CD14-positive monocyte (primary cell): ENCODE data around the gene SLC3A2. TPM values are rescaled to one million over a fixed set of nuclear protein-coding genes. Genes with fewer than 3 reads are reported as not detected.
A peak's percentile ranks its signal among the peaks of the same experiment; 100 is the strongest.

ENCODE experiments used
- DNase-seq, 3 donors: peaks; one replicate each; pipeline ENCODE4 v3.0.0-alpha.2; 2011 to 2022
- H2AFZ ChIP-seq: 2 replicates; pipeline ENCODE4 v1.6.0; 2012; ENCODE audit warnings: mild to moderate bottlenecking, low read depth, low read length, inconsistent platforms; ENCODE audit not compliant: insufficient read depth, poor library complexity, severe bottlenecking
- H3K27ac ChIP-seq, 2 donors: 1 replicate in 1 of 2; 2 replicates in 1 of 2; pipeline ENCODE4 v1.5.1; 2012 to 2013; ENCODE audit warnings: low read length in 2 of 2, control low read depth in 1 of 2, inconsistent platforms in 1 of 2, low read depth in 1 of 2, mild to moderate bottlenecking in 1 of 2
- H3K27me3 ChIP-seq, 2 donors: one replicate each; pipeline versions ENCODE4 v1.6.0 to v1.6.1; 2011 to 2013; ENCODE audit warnings: low read length in 2 of 2; ENCODE audit not compliant: control insufficient read depth in 2 of 2, insufficient read depth in 2 of 2
- H3K36me3 ChIP-seq, 2 donors: replicated peaks in 1 of 2; 1 replicate in 1 of 2; 2 replicates in 1 of 2; pipeline versions ENCODE4 v1.5.1 to v1.6.1; 2012 to 2013; ENCODE audit warnings: low read length in 2 of 2, control low read depth in 1 of 2, inconsistent platforms in 1 of 2, mild to moderate bottlenecking in 1 of 2; ENCODE audit not compliant: insufficient read depth in 2 of 2, control insufficient read depth in 1 of 2
- H3K4me1 ChIP-seq, 2 donors: 1 replicate in 1 of 2; 2 replicates in 1 of 2; pipeline versions ENCODE4 v1.5.1 to v1.6.1; 2012 to 2013; ENCODE audit warnings: low read length in 2 of 2, control low read depth in 1 of 2, inconsistent platforms in 1 of 2, mild to moderate bottlenecking in 1 of 2, moderate library complexity in 1 of 2; ENCODE audit not compliant: insufficient read depth in 2 of 2, control insufficient read depth in 1 of 2
- H3K4me2 ChIP-seq: replicated peaks from 2 replicates; pipeline ENCODE3; 2012; ENCODE audit warnings: low read length, moderate library complexity, mild to moderate bottlenecking; ENCODE audit not compliant: poor library complexity, severe bottlenecking; ENCODE audit errors: extremely low read depth
- H3K4me3 ChIP-seq, 3 experiments: fragments of 200-600 bp in 1 of 3; sonication (generic) in 1 of 3; replicated peaks in 1 of 3; 1 replicate in 2 of 3; 2 replicates in 1 of 3; pipeline ENCODE4 v1.5.1; 2011 to 2013; ENCODE audit warnings: low read length in 3 of 3, mild to moderate bottlenecking in 3 of 3, control low read depth in 2 of 3, low read depth in 2 of 3, inconsistent platforms in 1 of 3, moderate library complexity in 1 of 3
- H3K79me2 ChIP-seq: 2 replicates; pipeline ENCODE4 v1.6.0; 2012; ENCODE audit warnings: mild to moderate bottlenecking, control low read depth, inconsistent platforms, low read length, moderate library complexity; ENCODE audit not compliant: insufficient read depth
- H3K9ac ChIP-seq: 2 replicates; pipeline ENCODE4 v1.6.0; 2017; ENCODE audit warnings: low read length, mild to moderate bottlenecking; ENCODE audit not compliant: insufficient read depth, poor library complexity, severe bottlenecking
- H3K9me3 ChIP-seq, 2 donors: replicated peaks in 1 of 2; 1 replicate in 1 of 2; 2 replicates in 1 of 2; pipeline versions ENCODE4 v1.5.1 to v1.6.1; 2012 to 2013; ENCODE audit warnings: low read length in 2 of 2, control low read depth in 1 of 2; ENCODE audit not compliant: control insufficient read depth in 1 of 2, insufficient read depth in 1 of 2
- H4K20me1 ChIP-seq: 2 replicates; pipeline ENCODE4 v1.6.0; 2012; ENCODE audit warnings: mild to moderate bottlenecking, low read length, control low read depth, moderate library complexity; ENCODE audit not compliant: insufficient read depth
- H3K27ac Mint-ChIP-seq, 7 donors: one replicate each; pipeline ENCODE4 v1.8.0; 2020; ENCODE audit warnings: mild to moderate bottlenecking in 7 of 7, mixed read lengths in 7 of 7, moderate library complexity in 6 of 7, inconsistent platforms in 2 of 7
- H3K27me3 Mint-ChIP-seq, 3 donors: one replicate each; pipeline ENCODE4 v1.8.0; 2021 to 2022; ENCODE audit warnings: low read depth in 3 of 3, mild to moderate bottlenecking in 3 of 3, mixed read lengths in 3 of 3, moderate library complexity in 3 of 3, inconsistent platforms in 1 of 3
- H3K36me3 Mint-ChIP-seq, 2 donors: one replicate each; pipeline ENCODE4 v1.8.0; 2020; ENCODE audit warnings: mixed read lengths in 2 of 2, inconsistent platforms in 1 of 2, mild to moderate bottlenecking in 1 of 2
- H3K4me1 Mint-ChIP-seq: one replicate; pipeline ENCODE4 v1.8.0; 2020; ENCODE audit warnings: mild to moderate bottlenecking, mixed read lengths
- H3K4me3 Mint-ChIP-seq, 2 donors: one replicate each; pipeline ENCODE4 v1.8.0; 2020; ENCODE audit warnings: mild to moderate bottlenecking in 2 of 2, mixed read lengths in 2 of 2, moderate library complexity in 1 of 2
- H3K9me3 Mint-ChIP-seq, 7 donors: one replicate each; pipeline ENCODE4 v1.8.0; 2020 to 2022; ENCODE audit warnings: mixed read lengths in 7 of 7, mild to moderate bottlenecking in 6 of 7, moderate library complexity in 6 of 7, inconsistent platforms in 2 of 7
- WGBS: methylation state at CpG from one replicate; pipeline ENCODE4 v1.1.5; 2013; ENCODE audit warnings: missing lambda C conversion rate; ENCODE audit not compliant: insufficient coverage; 5-methylcytosine and 5-hydroxymethylcytosine counted together
- intact Hi-C, 2 donors: fragments of 100-400 bp; cut with micrococcal nuclease; formaldehyde crosslinking; loops; one replicate each; pipeline versions ENCODE4 v1.15.0 to v1.15.1; 2023
- polyA plus RNA-seq, 3 donors: library from polyadenylated mRNA; depleted of rRNA in 1 of 3; unstranded in 2 of 3; stranded (reverse) in 1 of 3; fragments of 300-500 nt in 2 of 3; fragments of >200 nt in 1 of 3; fragmentation: Illumina TruSeq in 2 of 3; gene quantifications; 1 replicate in 2 of 3; 2 replicates in 1 of 3; pipeline ENCODE4 v1.2.3, GENCODE V29; 2012 to 2021
- TF ChIP-seq, protein P1 (sequence below): fragments of 200-600 bp; IDR thresholded peaks from one replicate; pipeline ENCODE4 v1.8.0; 2022; ENCODE audit warnings: antibody characterized with exemption, mild to moderate bottlenecking

Gene SLC3A2
- polyA plus RNA-seq, 3 donors: 156 to 231 (median 189) TPM

GRCh38 chr11:62925308-62925707 lies 44.6 kb downstream of the SLC3A2 start:
- TF ChIP-seq, protein P1, sequence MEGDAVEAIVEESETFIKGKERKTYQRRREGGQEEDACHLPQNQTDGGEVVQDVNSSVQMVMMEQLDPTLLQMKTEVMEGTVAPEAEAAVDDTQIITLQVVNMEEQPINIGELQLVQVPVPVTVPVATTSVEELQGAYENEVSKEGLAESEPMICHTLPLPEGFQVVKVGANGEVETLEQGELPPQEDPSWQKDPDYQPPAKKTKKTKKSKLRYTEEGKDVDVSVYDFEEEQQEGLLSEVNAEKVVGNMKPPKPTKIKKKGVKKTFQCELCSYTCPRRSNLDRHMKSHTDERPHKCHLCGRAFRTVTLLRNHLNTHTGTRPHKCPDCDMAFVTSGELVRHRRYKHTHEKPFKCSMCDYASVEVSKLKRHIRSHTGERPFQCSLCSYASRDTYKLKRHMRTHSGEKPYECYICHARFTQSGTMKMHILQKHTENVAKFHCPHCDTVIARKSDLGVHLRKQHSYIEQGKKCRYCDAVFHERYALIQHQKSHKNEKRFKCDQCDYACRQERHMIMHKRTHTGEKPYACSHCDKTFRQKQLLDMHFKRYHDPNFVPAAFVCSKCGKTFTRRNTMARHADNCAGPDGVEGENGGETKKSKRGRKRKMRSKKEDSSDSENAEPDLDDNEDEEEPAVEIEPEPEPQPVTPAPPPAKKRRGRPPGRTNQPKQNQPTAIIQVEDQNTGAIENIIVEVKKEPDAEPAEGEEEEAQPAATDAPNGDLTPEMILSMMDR: no peak
- Mint-ChIP-seq H3K4me3 (peak overlapping the region in 1 of 2 donors; percentile 82), H3K27me3 (peaks cover 86 to 96% (median 86%) of the 10 kb centered on the region in 3 donors), H3K9me3 (peaks cover 0 to 19% (median 4%) of the 10 kb centered on the region in 7 donors), H3K4me1 (peaks cover 20% of the 10 kb centered on the region), H3K27ac (no peak overlapping the region), H3K36me3 (no peaks in the 10 kb centered on the region)
- H4K20me1 ChIP-seq: no peaks in the 10 kb centered on the region
- H3K4me1 ChIP-seq: peaks cover 6 to 17% of the 10 kb centered on the region in 2 donors
- peak overlapping the region; percentile 17 for H3K4me2 ChIP-seq
- no peak overlapping the region for H3K4me3 ChIP-seq
- no peaks in the 10 kb centered on the region for H3K36me3 ChIP-seq
- no peak overlapping the region for H3K9ac ChIP-seq
- DNase-seq: no peak
- 11% methylated on average over 9 of the region's 14 CpGs for WGBS
- peaks cover 0 to 30% of the 10 kb centered on the region in 2 donors for H3K9me3 ChIP-seq
- intact Hi-C loops: no loop called here
- no peak overlapping the region for H3K27ac ChIP-seq
- peak overlapping the region; percentile 1 for H2AFZ ChIP-seq
- peaks cover 43 to 83% of the 10 kb centered on the region in 2 donors for H3K27me3 ChIP-seq
- no peaks in the 10 kb centered on the region for H3K79me2 ChIP-seq

DNA sequence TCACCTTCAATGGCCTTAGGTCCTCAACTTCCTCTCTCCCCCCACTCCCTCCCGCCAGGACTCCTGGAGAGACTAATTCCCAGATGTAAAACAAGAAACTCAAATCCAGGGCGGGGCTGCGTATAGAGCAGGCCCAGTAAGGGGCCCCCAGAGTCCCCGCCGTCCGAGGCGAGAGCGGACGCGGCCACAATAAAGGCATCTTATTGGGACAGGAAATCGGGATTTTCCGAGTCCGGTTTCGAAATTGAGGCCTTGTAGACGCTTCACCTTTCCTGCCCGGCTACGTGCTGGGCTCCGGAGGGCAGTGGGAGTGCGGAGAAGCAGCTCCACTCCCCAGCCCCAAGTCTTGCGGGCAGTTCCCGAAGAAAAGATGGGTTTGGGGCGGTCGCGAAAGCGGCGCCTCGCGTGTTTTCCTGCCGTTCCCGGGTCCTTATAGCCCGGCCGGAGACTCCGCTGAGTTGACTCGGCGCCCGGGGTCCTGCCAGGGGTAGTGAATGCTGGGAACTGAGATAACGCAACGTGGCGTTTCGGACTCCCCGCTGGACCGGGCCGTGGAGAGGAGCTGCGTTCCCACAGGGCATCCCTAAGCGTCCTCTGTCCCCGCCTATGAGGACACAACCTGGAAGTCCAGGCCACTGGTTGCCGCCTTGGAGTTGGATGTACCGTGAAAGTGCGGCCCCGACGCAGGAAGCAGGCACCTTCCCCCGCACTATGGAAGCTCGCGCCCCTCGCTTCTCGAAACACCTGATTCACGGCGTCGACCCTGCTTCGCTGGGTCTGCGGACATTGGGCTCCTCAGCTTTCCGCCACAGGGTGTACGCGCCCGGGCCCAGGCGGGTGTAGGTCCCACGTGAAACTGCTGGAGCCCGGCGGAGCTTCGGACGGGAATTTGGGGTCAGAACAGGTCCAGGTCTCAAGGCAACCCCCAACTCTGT lies 45.3 kb downstream of the SLC3A2 start:
- H3K4me3 Mint-ChIP-seq: peak overlapping the region in 1 of 2 donors; percentile 82
- H3K9ac ChIP-seq: no peak overlapping the region
- peak overlapping the region; percentile 17 for H3K4me2 ChIP-seq
- intact Hi-C loops: no loop called here
- no peaks in the 10 kb centered on the region for H3K36me3 Mint-ChIP-seq
- peaks cover 84 to 94% (median 88%) of the 10 kb centered on the region in 3 donors for H3K27me3 Mint-ChIP-seq
- no peaks in the 10 kb centered on the region for H3K79me2 ChIP-seq
- peak overlapping the region; percentile 1 for H2AFZ ChIP-seq
- H3K9me3 ChIP-seq: peaks cover 0 to 30% of the 10 kb centered on the region in 2 donors
- no peak overlapping the region for H3K27ac ChIP-seq
- H3K36me3 ChIP-seq: no peaks in the 10 kb centered on the region
- peaks cover 0 to 19% (median 4%) of the 10 kb centered on the region in 7 donors for H3K9me3 Mint-ChIP-seq
- no peak for DNase-seq
- 1% methylated on average over 71 of the region's 71 CpGs for WGBS
- peaks cover 20% of the 10 kb centered on the region for H3K4me1 Mint-ChIP-seq
- TF ChIP-seq, protein P1: no peak
- H3K4me3 ChIP-seq: no peak overlapping the region
- H3K27ac Mint-ChIP-seq: no peak overlapping the region
- H3K27me3 ChIP-seq: peaks cover 43 to 86% of the 10 kb centered on the region in 2 donors
- H3K4me1 ChIP-seq: peaks cover 6 to 17% of the 10 kb centered on the region in 2 donors
- no peaks in the 10 kb centered on the region for H4K20me1 ChIP-seq
